Effector memory CD4-positive, alpha-beta T cell (primary cell): ENCODE data around the gene RNASE2.
"Not testable (repeated sequence)": the region's sequence is repeated elsewhere in the genome, so short reads cannot be mapped to it uniquely, and the experiment has no call there.

ENCODE experiments used
- DNase-seq, 3 donors: peaks; one replicate each; pipeline ENCODE4 v3.0.0-alpha.2; 2020
- H3K27ac ChIP-seq: 2 replicates; pipeline ENCODE4 v1.7.0; 2013; ENCODE audit warnings: mild to moderate bottlenecking, low read length, moderate library complexity; ENCODE audit not compliant: insufficient read depth, poor library complexity, severe bottlenecking
- H3K27me3 ChIP-seq: replicated peaks from 2 replicates; pipeline ENCODE4 v1.7.0; 2013; ENCODE audit warnings: mild to moderate bottlenecking, low read length; ENCODE audit not compliant: insufficient read depth, control insufficient read depth, poor library complexity, severe bottlenecking
- H3K36me3 ChIP-seq: 2 replicates; pipeline ENCODE4 v1.7.0; 2013; ENCODE audit warnings: mild to moderate bottlenecking, low read length, moderate library complexity; ENCODE audit not compliant: control insufficient read depth, insufficient read depth
- H3K4me1 ChIP-seq: 2 replicates; pipeline ENCODE4 v1.7.0; 2013; ENCODE audit warnings: low read length, mild to moderate bottlenecking; ENCODE audit not compliant: control insufficient read depth, insufficient read depth, poor library complexity, severe bottlenecking
- H3K4me3 ChIP-seq: 2 replicates; pipeline ENCODE4 v1.7.0; 2013; ENCODE audit warnings: low read length, low read depth, mild to moderate bottlenecking; ENCODE audit not compliant: insufficient read depth, poor library complexity, severe bottlenecking
- H3K9me3 ChIP-seq: 2 replicates; pipeline ENCODE4 v1.7.0; 2013; ENCODE audit warnings: mild to moderate bottlenecking, low read length, moderate library complexity; ENCODE audit not compliant: control insufficient read depth

RNASE2 gene

GRCh38 chr14:20978687-20979086 is 23.4 kb downstream of the RNASE2 start:
- no peak for DNase-seq
- H3K36me3 ChIP-seq = no peaks in the 10 kb centered on the region
- H3K9me3 ChIP-seq = no peaks in the 10 kb centered on the region
- H3K4me1 ChIP-seq = no peaks in the 10 kb centered on the region
- H3K27ac ChIP-seq = no peak overlapping the region
- no peak overlapping the region for H3K4me3 ChIP-seq
- no peaks in the 10 kb centered on the region for H3K27me3 ChIP-seq

- no peaks in the 10 kb centered on the region for H3K27me3 ChIP-seq
- H3K36me3 ChIP-seq = no peaks in the 10 kb centered on the region
- H3K4me3 ChIP-seq = no peak overlapping the region
- no peak for DNase-seq
- no peaks in the 10 kb centered on the region for H3K9me3 ChIP-seq
- no peak overlapping the region for H3K27ac ChIP-seq
- H3K4me1 ChIP-seq = no peaks in the 10 kb centered on the region
Observed at GRCh38 chr14:20980906-20981305, 25.6 kb downstream of the RNASE2 start.

- no peaks in the 10 kb centered on the region for H3K9me3 ChIP-seq
- no peak for DNase-seq
- no peaks in the 10 kb centered on the region for H3K27me3 ChIP-seq
- H3K27ac ChIP-seq = no peak overlapping the region
- H3K36me3 ChIP-seq = no peaks in the 10 kb centered on the region
- no peak overlapping the region for H3K4me3 ChIP-seq
- H3K4me1 ChIP-seq = no peaks in the 10 kb centered on the region
Observed at GRCh38 chr14:20982646-20983369, 27.5 kb downstream of the RNASE2 start.

- not testable (repeated sequence) for H3K4me3 ChIP-seq, DNase-seq, H3K36me3 ChIP-seq, H3K27me3 ChIP-seq, H3K27ac ChIP-seq, H3K9me3 ChIP-seq
- H3K4me1 ChIP-seq = peaks cover 12% of the 10 kb centered on the region
Observed at GRCh38 chr14:20985650-20986049, 30.4 kb downstream of the RNASE2 start.

- no peak overlapping the region for H3K27ac ChIP-seq
- H3K9me3 ChIP-seq = no peaks in the 10 kb centered on the region
- H3K27me3 ChIP-seq = no peaks in the 10 kb centered on the region
- no peaks in the 10 kb centered on the region for H3K36me3 ChIP-seq
- no peak overlapping the region for H3K4me3 ChIP-seq
- no peak for DNase-seq
- peaks cover 19% of the 10 kb centered on the region for H3K4me1 ChIP-seq
Observed at GRCh38 chr14:20986811-20987210, 31.5 kb downstream of the RNASE2 start.

- Histone ChIP-seq H3K27me3 (no peaks in the 10 kb centered on the region), H3K4me3 (no peak overlapping the region), H3K36me3 (peaks cover 13% of the 10 kb centered on the region), H3K9me3 (no peaks in the 10 kb centered on the region), H3K4me1 (peaks cover 19% of the 10 kb centered on the region), H3K27ac (no peak overlapping the region)
- no peak for DNase-seq
Observed at GRCh38 chr14:20988717-20989470, 33.6 kb downstream of the RNASE2 start.

GRCh38 chr14:20989471-20989786 is 34.1 kb downstream of the RNASE2 start:
- DNase-seq = no peak
- Histone ChIP-seq H3K4me3 (peak overlapping the region; percentile 92), H3K9me3 (no peaks in the 10 kb centered on the region), H3K27ac (no peak overlapping the region), H3K36me3 (peaks cover 19% of the 10 kb centered on the region), H3K4me1 (peaks cover 19% of the 10 kb centered on the region), H3K27me3 (no peaks in the 10 kb centered on the region)

GRCh38 chr14:20989787-20990600 is 34.7 kb downstream of the RNASE2 start, which contains the start of gene METTL17:
Gene METTL17 (plus strand): TSS chr14:20989980. CDS start chr14:20990003, 23 bp downstream.
- peak within 1 kb of the TSS; percentile 70 for H3K27ac ChIP-seq

GRCh38 chr14:20996521-20996920 is 41.2 kb downstream of the RNASE2 start:
- no peak for DNase-seq
- Histone ChIP-seq H3K4me3 (no peak overlapping the region), H3K9me3 (no peaks in the 10 kb centered on the region), H3K27ac (no peak overlapping the region), H3K27me3 (no peaks in the 10 kb centered on the region), H3K4me1 (no peaks in the 10 kb centered on the region), H3K36me3 (peaks cover 42% of the 10 kb centered on the region)

More at GRCh38 chr14:20989787-20990600, 34.7 kb downstream of the RNASE2 start, which contains the start of gene METTL17:
- Histone ChIP-seq H3K4me3 (peak within 1 kb of the TSS; percentile 92), H3K27me3 (no peaks in the 10 kb centered on the region), H3K4me1 (peaks cover 19% of the 10 kb centered on the region), H3K36me3 (peaks cover 24% of the 10 kb centered on the region), H3K9me3 (no peaks in the 10 kb centered on the region)
- DNase-seq = peak; percentile 65 to 82 (median 79)
